IPS DF 4.7 (cell line): ENCODE results near the gene WDPCP.
"Not testable (repeated sequence)": the region's sequence is repeated elsewhere in the genome, so short reads cannot be mapped to it uniquely, and the experiment has no call there.

ENCODE experiments used
- DNase-seq: peaks from one replicate; pipeline ENCODE4 v3.0.0-alpha.2; 2013; ENCODE audit warnings: low spot score; ENCODE audit errors: extremely low read depth

The WDPCP gene

DNA sequence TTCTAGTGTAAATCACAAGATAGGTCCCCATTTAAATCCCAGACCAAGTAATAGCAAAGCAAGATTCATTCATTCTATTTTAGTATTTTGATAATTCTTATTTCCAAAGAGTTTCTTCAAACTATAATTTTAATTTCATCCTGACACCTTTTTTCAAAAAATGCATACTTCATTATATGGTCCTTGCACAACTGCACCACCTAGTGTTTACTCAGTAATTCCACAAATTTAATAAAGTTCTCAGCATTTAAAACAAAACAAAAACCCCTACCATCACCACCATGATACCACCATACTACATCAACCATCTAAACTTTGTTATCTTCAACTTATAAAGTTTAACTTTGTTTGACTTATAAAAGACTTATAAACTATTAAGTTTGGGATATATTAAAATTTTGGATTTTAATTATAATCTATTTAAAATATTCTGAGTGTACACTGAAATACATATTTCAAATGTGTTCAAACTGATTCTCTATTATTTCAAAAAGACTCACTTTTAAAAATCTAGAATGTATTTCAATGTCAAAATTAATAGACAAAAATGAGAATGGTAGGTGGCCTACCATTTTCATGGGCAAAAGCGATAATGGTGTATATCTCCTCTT is 44.2 kb downstream of the WDPCP start:
- DNase-seq: no peak

GRCh38 chr2:63539416-63540162 is 48.7 kb downstream of the WDPCP start:
- no peak for DNase-seq

- no peak for DNase-seq
Observed at GRCh38 chr2:63538390-63538789, 49.9 kb downstream of the WDPCP start.

GRCh38 chr2:63537306-63537705 is 51.0 kb downstream of the WDPCP start:
- DNase-seq: no peak

DNA sequence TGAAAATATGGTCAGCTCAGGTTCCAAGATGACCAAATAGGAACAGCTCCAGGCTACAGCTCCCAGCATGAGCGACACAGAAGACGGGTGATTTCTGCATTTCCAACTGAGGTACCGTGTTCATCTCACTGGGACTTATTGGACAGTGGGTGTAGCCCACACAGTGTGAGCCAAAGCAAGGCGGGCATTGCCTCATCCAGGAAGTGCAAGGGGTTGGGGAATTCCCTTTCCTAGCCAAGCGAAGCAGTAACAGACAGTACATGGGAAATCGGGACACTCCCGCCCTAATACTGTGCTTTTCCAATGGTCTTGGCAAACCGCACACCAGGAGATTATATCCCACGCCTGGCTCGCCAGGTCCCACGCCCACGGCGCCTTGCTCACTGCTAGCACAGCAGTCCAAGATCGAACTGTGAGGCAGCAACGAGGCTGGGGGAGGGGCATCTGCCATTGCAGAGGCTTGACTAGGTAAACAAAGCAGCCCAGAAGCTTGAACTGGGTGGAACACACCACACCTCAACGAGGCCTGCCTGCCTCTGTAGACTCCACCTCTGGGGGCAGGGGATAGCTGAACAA is 57.5 kb downstream of the WDPCP start:
- DNase-seq: no peak

DNA sequence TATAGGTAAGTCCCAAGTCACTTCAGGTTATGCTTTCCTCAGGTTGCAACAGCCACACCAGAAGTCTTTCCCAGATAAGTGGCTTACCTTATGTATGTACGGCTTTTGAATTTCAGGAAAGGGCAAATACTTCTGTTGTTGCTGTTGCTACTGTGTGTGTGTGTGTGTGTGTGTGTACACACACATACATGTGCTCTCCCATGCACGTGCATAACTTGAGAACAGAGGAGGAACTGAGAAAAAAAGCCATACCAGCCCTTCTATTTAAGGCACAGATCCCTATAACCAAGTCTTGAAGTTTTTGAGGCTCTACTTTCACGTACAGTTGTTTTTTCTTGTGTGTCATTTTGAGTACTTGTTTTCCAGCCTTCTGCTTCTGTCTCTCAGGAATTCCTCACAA is 62.4 kb downstream of the WDPCP start:
- no peak for DNase-seq

- DNase-seq: no peak
Observed at GRCh38 chr2:63522950-63523349, 65.3 kb downstream of the WDPCP start.

DNA sequence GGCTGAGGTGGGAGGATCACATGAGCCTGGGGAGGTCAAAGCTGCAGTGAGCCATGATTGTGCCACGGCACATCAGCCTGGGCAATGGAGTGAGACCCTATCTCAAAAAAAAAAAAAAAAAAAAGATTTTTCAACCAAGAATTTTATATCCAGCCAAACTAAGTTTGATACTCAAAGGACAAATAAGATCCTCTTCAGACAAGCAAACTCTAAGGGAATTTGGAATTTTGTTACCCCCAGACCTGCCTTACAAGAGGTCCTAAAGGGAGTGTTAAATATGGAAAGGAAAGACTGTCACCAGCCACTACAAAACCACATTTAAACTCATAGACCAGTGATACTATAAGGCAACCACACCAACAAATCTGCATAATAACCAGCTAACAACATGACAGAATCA is 67.5 kb downstream of the WDPCP start:
- no peak for DNase-seq

- DNase-seq: no peak
Observed at GRCh38 chr2:63514781-63515180, 73.5 kb downstream of the WDPCP start.

- no peak for DNase-seq
Observed at GRCh38 chr2:63514237-63514716, 74.0 kb downstream of the WDPCP start.

- DNase-seq: no peak
Observed at GRCh38 chr2:63506320-63506719, 82.0 kb downstream of the WDPCP start.

DNA sequence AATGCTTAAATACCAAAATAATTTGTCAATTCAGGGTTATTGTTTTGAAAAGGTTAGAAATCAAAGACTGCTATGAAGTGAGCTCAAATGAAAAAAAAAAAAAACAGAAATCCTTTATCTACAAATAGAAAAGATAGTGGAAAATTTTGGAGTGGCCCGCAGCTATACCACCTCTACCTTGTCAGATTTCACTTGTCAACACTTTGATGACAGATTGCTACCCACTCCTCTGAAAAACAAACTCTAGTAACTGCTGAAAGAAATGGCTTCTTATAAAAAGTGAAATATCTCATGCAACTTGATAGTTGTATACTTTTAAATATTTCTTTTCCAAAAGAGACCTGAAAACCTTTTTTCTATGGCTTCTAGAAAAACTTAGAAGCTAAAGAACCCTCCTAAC is 84.5 kb downstream of the WDPCP start:
- DNase-seq: no peak

DNA sequence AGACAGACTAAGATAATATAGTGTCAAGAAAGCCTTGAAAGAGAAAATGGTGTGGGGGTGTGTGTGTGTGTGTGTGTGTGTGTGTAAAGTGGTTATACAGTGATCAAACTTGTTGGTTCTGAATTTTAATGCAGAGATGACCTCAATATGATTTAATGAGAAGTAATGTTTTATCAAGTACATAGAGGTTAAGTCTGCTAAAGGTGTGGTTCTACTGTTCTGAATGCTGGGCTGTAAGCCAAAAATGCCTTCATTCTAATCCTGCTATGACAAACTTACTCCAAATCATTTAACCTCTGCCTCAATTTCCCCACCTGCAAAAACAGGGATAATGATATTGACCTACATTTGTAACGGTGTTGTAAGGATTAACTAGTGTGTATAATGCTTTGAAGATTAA is 87.9 kb downstream of the WDPCP start:
- DNase-seq: no peak

- DNase-seq: no peak
Observed at GRCh38 chr2:63497576-63497975, 90.7 kb downstream of the WDPCP start.

DNA sequence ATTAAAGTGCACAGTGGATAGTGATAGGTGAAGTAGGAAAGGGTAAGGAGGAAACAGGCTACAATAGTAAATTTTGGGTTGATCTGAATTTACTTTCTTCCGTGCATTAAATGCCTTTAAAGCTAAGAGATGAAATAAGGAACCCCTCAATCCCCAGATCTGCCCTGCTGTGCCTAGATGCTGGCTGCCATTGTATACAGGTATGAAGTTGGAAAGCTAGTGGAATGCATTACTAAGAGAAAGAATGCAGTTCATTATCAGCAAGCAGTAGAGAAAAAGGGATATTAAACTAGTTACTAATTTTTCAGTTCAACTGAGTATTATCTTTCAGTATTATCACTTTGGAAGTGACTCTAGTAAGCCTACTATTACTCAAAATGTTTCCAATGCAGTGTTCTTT is 93.3 kb downstream of the WDPCP start:
- DNase-seq: no peak

DNA sequence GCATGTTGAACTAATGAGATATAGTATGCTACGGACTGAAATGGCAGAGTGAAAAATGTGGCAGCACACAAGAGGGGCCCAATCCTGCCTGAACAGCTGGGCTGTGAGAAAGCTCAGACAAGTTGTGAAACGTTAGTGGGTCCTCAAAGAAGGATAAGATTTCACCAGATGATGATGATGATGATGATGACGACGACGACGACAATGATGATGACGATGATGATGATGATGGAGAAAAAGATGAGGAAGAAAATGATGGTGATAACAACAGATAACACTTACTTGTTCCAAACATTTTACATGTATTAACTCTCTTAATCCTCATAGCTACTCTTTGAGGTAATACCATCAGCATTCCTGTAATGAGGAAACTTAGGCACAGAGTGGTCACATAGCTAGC is 94.2 kb downstream of the WDPCP start:
- DNase-seq: no peak

- no peak for DNase-seq
Observed at GRCh38 chr2:63488118-63488713, 100.1 kb downstream of the WDPCP start.

GRCh38 chr2:63486861-63487290 is 101.4 kb downstream of the WDPCP start:
- no peak for DNase-seq

GRCh38 chr2:63484901-63485300 is 103.4 kb downstream of the WDPCP start:
- no peak for DNase-seq

- DNase-seq: no peak
Observed at GRCh38 chr2:63484481-63484880, 103.8 kb downstream of the WDPCP start.

GRCh38 chr2:63477686-63478085 is 110.6 kb downstream of the WDPCP start:
- no peak for DNase-seq

GRCh38 chr2:63469313-63469712 is 119.0 kb downstream of the WDPCP start:
- not testable (repeated sequence) for DNase-seq
